HG03378 (cell line): ENCODE data around the gene AAK1.
"Not testable (repeated sequence)": the region's sequence is repeated elsewhere in the genome, so short reads cannot be mapped to it uniquely, and the experiment has no call there.

Experiments
- ATAC-seq: cut with Tn5 transposase; IDR thresholded peaks from one replicate; pipeline ENCODE4 v1.9.1; 2021; ENCODE audit warnings: mild to moderate bottlenecking, moderate library complexity; ENCODE audit not compliant: unreplicated experiment

Gene AAK1

GRCh38 chr2:69577467-69578197 lies 65.9 kb downstream of the AAK1 start:
- ATAC-seq: no peak

GRCh38 chr2:69576880-69577279 lies 66.7 kb downstream of the AAK1 start:
- ATAC-seq: no peak

GRCh38 chr2:69575926-69576325 lies 67.6 kb downstream of the AAK1 start:
- ATAC-seq: no peak

GRCh38 chr2:69575371-69575770 lies 68.2 kb downstream of the AAK1 start:
- ATAC-seq: not testable (repeated sequence)

- ATAC-seq: no peak
These were observed 70.9 kb downstream of the AAK1 start for GRCh38 chr2:69572641-69573040.

GRCh38 chr2:69571189-69571588 lies 72.3 kb downstream of the AAK1 start:
- ATAC-seq: no peak

- no peak for ATAC-seq
These were observed 73.1 kb downstream of the AAK1 start for GRCh38 chr2:69570474-69570873.

- ATAC-seq: no peak
These were observed 75.6 kb downstream of the AAK1 start for GRCh38 chr2:69567909-69568300.

- ATAC-seq: no peak
These were observed 76.2 kb downstream of the AAK1 start for GRCh38 chr2:69567157-69567908.

- no peak for ATAC-seq
These were observed 76.9 kb downstream of the AAK1 start for GRCh38 chr2:69566669-69567068.

GRCh38 chr2:69565431-69565839 lies 78.1 kb downstream of the AAK1 start:
- peak; percentile 65 for ATAC-seq

- no peak for ATAC-seq
These were observed 78.9 kb downstream of the AAK1 start for GRCh38 chr2:69564604-69565003.

- ATAC-seq: no peak
These were observed 80.5 kb downstream of the AAK1 start for GRCh38 chr2:69563021-69563420.

GRCh38 chr2:69561101-69561500 lies 82.4 kb downstream of the AAK1 start:
- no peak for ATAC-seq

GRCh38 chr2:69560147-69560482 lies 83.4 kb downstream of the AAK1 start:
- no peak for ATAC-seq

GRCh38 chr2:69559442-69560146 lies 83.9 kb downstream of the AAK1 start:
- ATAC-seq: no peak

GRCh38 chr2:69556008-69556407 lies 87.5 kb downstream of the AAK1 start:
- no peak for ATAC-seq

GRCh38 chr2:69554981-69555380 lies 88.6 kb downstream of the AAK1 start:
- ATAC-seq: peak; percentile 47

- no peak for ATAC-seq
These were observed 89.0 kb downstream of the AAK1 start for GRCh38 chr2:69554568-69554967.

- ATAC-seq: no peak
These were observed 89.5 kb downstream of the AAK1 start for GRCh38 chr2:69553991-69554390.

- ATAC-seq: not testable (repeated sequence)
These were observed 93.0 kb downstream of the AAK1 start for GRCh38 chr2:69550511-69550910.

GRCh38 chr2:69549421-69549820 lies 94.1 kb downstream of the AAK1 start:
- ATAC-seq: no peak
